Tibial nerve (tissue), 4 donors: Measurements from ENCODE around the gene VAT1L. TPM values are rescaled to one million over a fixed set of nuclear protein-coding genes. Genes with fewer than 3 reads are reported as not detected.

Experiments
- DNase-seq, 2 donors: peaks; one replicate each; pipeline ENCODE4 v3.0.0-alpha.2; 2019; ENCODE audit warnings: low spot score in 2 of 2
- H3K27ac ChIP-seq, 4 donors: fragments of 200-600 bp; sonication (generic) in 3 of 4; one replicate each; pipeline ENCODE4 v1.5.1; 2017 to 2019; ENCODE audit warnings: mild to moderate bottlenecking in 1 of 4
- H3K27me3 ChIP-seq, 2 donors: fragments of 200-600 bp; sonication (generic) in 1 of 2; one replicate each; pipeline versions ENCODE4 v1.5.1 to v1.6.0; 2017 to 2019
- H3K36me3 ChIP-seq, 3 donors: fragments of 200-600 bp; sonication (generic); one replicate each; pipeline ENCODE4 v1.5.1; 2018 to 2019
- H3K4me1 ChIP-seq, 4 donors: fragments of 200-600 bp; sonication (generic) in 3 of 4; one replicate each; pipeline ENCODE4 v1.5.1; 2017 to 2019
- H3K4me3 ChIP-seq, 4 donors: fragments of 200-600 bp; sonication (generic) in 3 of 4; one replicate each; pipeline ENCODE4 v1.5.1; 2017 to 2019; ENCODE audit warnings: mild to moderate bottlenecking in 1 of 4, moderate library complexity in 1 of 4
- H3K9me3 ChIP-seq, 4 donors: fragments of 200-600 bp; sonication (generic) in 3 of 4; one replicate each; pipeline ENCODE4 v1.5.1; 2017 to 2019
- EP300 ChIP-seq, 2 donors: sonication (generic); formaldehyde crosslinking; IDR thresholded peaks; one replicate each; pipeline ENCODE4 v1.6.1; 2017; ENCODE audit warnings: antibody characterized with exemption in 2 of 2, mild to moderate bottlenecking in 1 of 2
- POLR2A ChIP-seq, 2 donors: fragments of 450-650 bp; IDR thresholded peaks; one replicate each; pipeline ENCODE4 v1.6.1; 2017; ENCODE audit warnings: antibody characterized with exemption in 2 of 2, mild to moderate bottlenecking in 2 of 2, moderate library complexity in 2 of 2
- WGBS, 2 donors: methylation state at CpG; one replicate each; pipeline ENCODE4 v1.1.5; 2018; 5-methylcytosine and 5-hydroxymethylcytosine counted together
- total RNA-seq, 4 donors: library from RNA; depleted of rRNA; stranded (reverse); fragments of >200 nt; gene quantifications; one replicate each; pipeline ENCODE4 v1.1.0, GENCODE V29; 2016
- TF ChIP-seq, protein P1 (sequence below), 5 experiments: fragments of 200-600 bp in 3 of 5; fragments of 450-650 bp in 2 of 5; sonication (generic) in 3 of 5; IDR thresholded peaks; one replicate each; pipeline ENCODE4 v1.5.1; 2016 to 2019; ENCODE audit warnings: antibody characterized with exemption in 5 of 5, mild to moderate bottlenecking in 3 of 5, moderate library complexity in 2 of 5

Gene VAT1L
- total RNA-seq, 4 donors from 2014 or later: 7.2 to 21.6 (median 19.5) TPM

- no peak for DNase-seq
- TF ChIP-seq, protein P1, sequence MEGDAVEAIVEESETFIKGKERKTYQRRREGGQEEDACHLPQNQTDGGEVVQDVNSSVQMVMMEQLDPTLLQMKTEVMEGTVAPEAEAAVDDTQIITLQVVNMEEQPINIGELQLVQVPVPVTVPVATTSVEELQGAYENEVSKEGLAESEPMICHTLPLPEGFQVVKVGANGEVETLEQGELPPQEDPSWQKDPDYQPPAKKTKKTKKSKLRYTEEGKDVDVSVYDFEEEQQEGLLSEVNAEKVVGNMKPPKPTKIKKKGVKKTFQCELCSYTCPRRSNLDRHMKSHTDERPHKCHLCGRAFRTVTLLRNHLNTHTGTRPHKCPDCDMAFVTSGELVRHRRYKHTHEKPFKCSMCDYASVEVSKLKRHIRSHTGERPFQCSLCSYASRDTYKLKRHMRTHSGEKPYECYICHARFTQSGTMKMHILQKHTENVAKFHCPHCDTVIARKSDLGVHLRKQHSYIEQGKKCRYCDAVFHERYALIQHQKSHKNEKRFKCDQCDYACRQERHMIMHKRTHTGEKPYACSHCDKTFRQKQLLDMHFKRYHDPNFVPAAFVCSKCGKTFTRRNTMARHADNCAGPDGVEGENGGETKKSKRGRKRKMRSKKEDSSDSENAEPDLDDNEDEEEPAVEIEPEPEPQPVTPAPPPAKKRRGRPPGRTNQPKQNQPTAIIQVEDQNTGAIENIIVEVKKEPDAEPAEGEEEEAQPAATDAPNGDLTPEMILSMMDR (IDR thresholded peaks at IDR 0.05): no peak
- TF ChIP-seq POLR2A (IDR thresholded peaks at IDR 0.05): no peak
- TF ChIP-seq EP300 (IDR thresholded peaks at IDR 0.05): no peak
These were observed 105.8 kb downstream of the VAT1L start for GRCh38 chr16:77894162-77894561.

GRCh38 chr16:77895962-77896361, 107.6 kb downstream of the VAT1L start:
- H3K4me1 ChIP-seq: peaks cover 0 to 19% (median 5%) of the 10 kb centered on the region in 4 donors
- H3K27ac ChIP-seq: no peak overlapping the region
- H3K27me3 ChIP-seq: no peaks in the 10 kb centered on the region
- no peaks in the 10 kb centered on the region for H3K36me3 ChIP-seq
- no peak overlapping the region for H3K4me3 ChIP-seq
- WGBS, 2 donors: 78 to 83% methylated on average over 7 of the region's 7 CpGs
- H3K9me3 ChIP-seq: no peaks in the 10 kb centered on the region
- TF ChIP-seq POLR2A (IDR thresholded peaks at IDR 0.05) (no peak), EP300 (IDR thresholded peaks at IDR 0.05) (no peak)
- DNase-seq: no peak

More at GRCh38 chr16:77894162-77894561, 105.8 kb downstream of the VAT1L start:
- H3K36me3 ChIP-seq: no peaks in the 10 kb centered on the region
- no peaks in the 10 kb centered on the region for H3K27me3 ChIP-seq
- no peak overlapping the region for H3K27ac ChIP-seq
- H3K9me3 ChIP-seq: no peaks in the 10 kb centered on the region
- WGBS, 2 donors: 72 to 73% methylated on average over 6 of the region's 6 CpGs
- peaks cover 0 to 20% (median 5%) of the 10 kb centered on the region in 4 donors for H3K4me1 ChIP-seq
- H3K4me3 ChIP-seq: no peak overlapping the region

DNA sequence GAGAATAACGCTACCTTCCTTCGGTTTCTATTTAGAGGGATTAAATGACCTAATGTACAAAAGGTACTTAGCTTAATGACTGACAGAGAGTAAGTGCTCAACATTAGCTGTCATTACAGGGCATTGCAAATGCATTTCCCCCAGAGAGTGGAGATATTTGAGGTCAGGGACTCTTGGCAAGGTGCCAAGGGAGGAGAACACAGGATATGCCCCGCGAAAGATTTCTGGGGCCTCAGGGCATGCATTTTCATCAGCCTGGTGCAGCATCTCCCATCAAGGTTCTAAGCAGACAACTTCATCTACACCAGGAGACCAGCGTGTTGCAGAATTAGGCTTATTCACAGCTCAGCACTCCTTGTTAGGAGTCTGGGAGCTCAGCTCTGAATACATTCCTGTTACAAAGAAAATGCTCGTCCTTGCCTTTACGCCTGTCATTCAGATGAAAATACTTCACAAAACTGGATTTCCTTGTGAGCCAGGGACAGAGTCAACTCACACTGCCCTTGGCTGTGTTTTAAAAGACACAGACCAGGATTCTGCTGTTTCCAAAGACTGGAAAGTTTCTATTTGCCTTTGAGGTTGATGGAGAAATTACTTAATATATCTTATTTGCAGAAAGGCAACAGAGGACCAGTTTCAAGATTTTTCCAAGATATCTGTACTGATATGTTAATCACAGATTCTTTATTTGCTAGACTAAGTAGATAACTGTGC, 108.2 kb downstream of the VAT1L start:
- H3K27ac ChIP-seq: no peak overlapping the region
- WGBS, 2 donors: 34 to 46% methylated on average over 7 of the region's 7 CpGs

DNA sequence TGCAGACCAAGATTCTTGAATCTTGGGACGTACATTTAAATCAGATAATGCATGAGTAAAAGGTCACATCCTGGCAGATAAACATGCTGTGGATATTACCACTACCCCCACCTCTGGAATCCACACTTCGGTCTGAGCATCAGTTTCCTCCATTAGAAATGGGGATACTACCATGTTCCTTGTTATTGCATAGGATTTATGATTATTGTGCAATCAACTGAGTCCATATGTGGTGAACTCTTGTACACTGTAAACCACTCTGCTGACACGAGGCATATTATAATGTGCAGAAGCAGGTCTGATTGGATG, 108.7 kb downstream of the VAT1L start:
- H3K27me3 ChIP-seq: no peaks in the 10 kb centered on the region
- TF ChIP-seq EP300 (IDR thresholded peaks at IDR 0.05) (no peak), POLR2A (IDR thresholded peaks at IDR 0.05) (no peak)
- TF ChIP-seq, protein P1 (IDR thresholded peaks at IDR 0.05): no peak
- H3K9me3 ChIP-seq: no peaks in the 10 kb centered on the region
- DNase-seq: no peak
- peaks cover 0 to 19% (median 5%) of the 10 kb centered on the region in 4 donors for H3K4me1 ChIP-seq
- 38 to 52% methylated on average over 3 of the region's 3 CpGs for WGBS, 2 donors
- H3K4me3 ChIP-seq: no peak overlapping the region
- H3K27ac ChIP-seq: no peak overlapping the region
- no peaks in the 10 kb centered on the region for H3K36me3 ChIP-seq

More for the DNA sequence above, 108.2 kb downstream of the VAT1L start:
- peaks cover 0 to 19% (median 5%) of the 10 kb centered on the region in 4 donors for H3K4me1 ChIP-seq
- DNase-seq: no peak
- no peaks in the 10 kb centered on the region for H3K9me3 ChIP-seq
- H3K4me3 ChIP-seq: no peak overlapping the region
- no peaks in the 10 kb centered on the region for H3K36me3 ChIP-seq
- no peaks in the 10 kb centered on the region for H3K27me3 ChIP-seq
- TF ChIP-seq EP300 (IDR thresholded peaks at IDR 0.05) (no peak), POLR2A (IDR thresholded peaks at IDR 0.05) (no peak)

- no peak for DNase-seq
- H3K9me3 ChIP-seq: no peaks in the 10 kb centered on the region
- no peaks in the 10 kb centered on the region for H3K27me3 ChIP-seq
- peak overlapping the region in 1 of 4 donors; percentile 28 for H3K27ac ChIP-seq
- H3K36me3 ChIP-seq: no peaks in the 10 kb centered on the region
- H3K4me3 ChIP-seq: no peak overlapping the region
- 42 to 56% methylated on average over 4 of the region's 4 CpGs for WGBS, 2 donors
- peaks cover 0 to 19% (median 5%) of the 10 kb centered on the region in 4 donors for H3K4me1 ChIP-seq
- TF ChIP-seq EP300 (IDR thresholded peaks at IDR 0.05) (no peak), POLR2A (IDR thresholded peaks at IDR 0.05) (no peak)
- TF ChIP-seq, protein P1 (IDR thresholded peaks at IDR 0.05): no peak
These were observed 109.7 kb downstream of the VAT1L start for GRCh38 chr16:77897831-77898605.

GRCh38 chr16:77898671-77899211, 110.4 kb downstream of the VAT1L start:
- Histone ChIP-seq H3K4me3 (no peak overlapping the region), H3K27me3 (no peaks in the 10 kb centered on the region), H3K4me1 (peaks cover 0 to 19% (median 5%) of the 10 kb centered on the region in 4 donors), H3K36me3 (no peaks in the 10 kb centered on the region), H3K9me3 (no peaks in the 10 kb centered on the region), H3K27ac (peak overlapping the region in 1 of 4 donors; percentile 28)
- WGBS, 2 donors: 11 to 26% methylated on average over 2 of the region's 2 CpGs
- TF ChIP-seq EP300 (IDR thresholded peaks at IDR 0.05) (no peak), POLR2A (IDR thresholded peaks at IDR 0.05) (no peak)
- TF ChIP-seq, protein P1 (IDR thresholded peaks at IDR 0.05): no peak
- DNase-seq: no peak
